GM12873 (cell line): ENCODE results near the gene PAK5.

Source experiments
- CTCF ChIP-seq: IDR thresholded peaks from 2 replicates; pipeline ENCODE4 v1.5.1; 2012; ENCODE audit warnings: low read depth, mild to moderate bottlenecking, moderate library complexity, low read length, control low read depth; ENCODE audit not compliant: insufficient read depth; ENCODE audit errors: missing control alignments

PAK5 gene

GRCh38 chr20:9815632-9816031, 23.2 kb downstream of the PAK5 start:
- no peak for TF ChIP-seq CTCF

- no peak for TF ChIP-seq CTCF
Measured at GRCh38 chr20:9810738-9811137, 28.1 kb downstream of the PAK5 start.

GRCh38 chr20:9809271-9809670, 29.6 kb downstream of the PAK5 start:
- no peak for TF ChIP-seq CTCF

GRCh38 chr20:9808166-9808565, 30.7 kb downstream of the PAK5 start:
- TF ChIP-seq CTCF = no peak

GRCh38 chr20:9807136-9807535, 31.7 kb downstream of the PAK5 start:
- TF ChIP-seq CTCF = no peak

- no peak for TF ChIP-seq CTCF
Measured at GRCh38 chr20:9800421-9800820, 38.5 kb downstream of the PAK5 start.

- TF ChIP-seq CTCF = no peak
Measured at GRCh38 chr20:9794831-9795230, 44.0 kb downstream of the PAK5 start.
